Esophagus squamous epithelium (tissue), 4 donors: ENCODE measurements around the gene OXER1.

Source experiments
- POLR2A ChIP-seq, 4 donors: fragments of 450-650 bp; IDR thresholded peaks; one replicate each; pipeline ENCODE4 v1.6.1; 2017; ENCODE audit warnings: antibody characterized with exemption in 4 of 4, mild to moderate bottlenecking in 4 of 4, moderate library complexity in 3 of 4
- TF ChIP-seq, protein P1 (sequence below), 6 experiments: fragments of 450-650 bp in 4 of 6; fragments of 200-600 bp in 2 of 6; sonication (generic) in 2 of 6; IDR thresholded peaks; one replicate each; pipeline ENCODE4 v1.5.1; 2016 to 2019; ENCODE audit warnings: antibody characterized with exemption in 6 of 6, mild to moderate bottlenecking in 4 of 6, moderate library complexity in 4 of 6

DNA sequence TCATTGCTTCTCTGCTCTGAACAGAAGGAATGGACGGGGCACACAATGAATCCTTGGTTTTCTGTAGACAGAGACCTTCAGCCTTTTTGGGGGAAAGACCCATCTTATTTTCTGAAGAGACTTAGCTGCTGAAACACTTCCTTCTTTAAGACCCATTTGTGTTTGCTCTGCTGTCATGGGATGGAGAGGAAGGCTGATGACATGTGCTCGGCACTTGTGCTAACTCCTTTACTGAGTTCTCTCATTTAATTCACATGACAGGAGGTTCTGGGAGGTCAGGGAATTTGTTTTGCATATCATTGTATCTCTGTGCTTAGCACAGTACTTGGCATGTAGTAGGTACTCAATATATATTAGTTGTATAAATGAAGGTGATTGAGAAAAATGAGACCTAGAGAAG is 39.0 kb downstream of the OXER1 start:
- TF ChIP-seq, protein P1, sequence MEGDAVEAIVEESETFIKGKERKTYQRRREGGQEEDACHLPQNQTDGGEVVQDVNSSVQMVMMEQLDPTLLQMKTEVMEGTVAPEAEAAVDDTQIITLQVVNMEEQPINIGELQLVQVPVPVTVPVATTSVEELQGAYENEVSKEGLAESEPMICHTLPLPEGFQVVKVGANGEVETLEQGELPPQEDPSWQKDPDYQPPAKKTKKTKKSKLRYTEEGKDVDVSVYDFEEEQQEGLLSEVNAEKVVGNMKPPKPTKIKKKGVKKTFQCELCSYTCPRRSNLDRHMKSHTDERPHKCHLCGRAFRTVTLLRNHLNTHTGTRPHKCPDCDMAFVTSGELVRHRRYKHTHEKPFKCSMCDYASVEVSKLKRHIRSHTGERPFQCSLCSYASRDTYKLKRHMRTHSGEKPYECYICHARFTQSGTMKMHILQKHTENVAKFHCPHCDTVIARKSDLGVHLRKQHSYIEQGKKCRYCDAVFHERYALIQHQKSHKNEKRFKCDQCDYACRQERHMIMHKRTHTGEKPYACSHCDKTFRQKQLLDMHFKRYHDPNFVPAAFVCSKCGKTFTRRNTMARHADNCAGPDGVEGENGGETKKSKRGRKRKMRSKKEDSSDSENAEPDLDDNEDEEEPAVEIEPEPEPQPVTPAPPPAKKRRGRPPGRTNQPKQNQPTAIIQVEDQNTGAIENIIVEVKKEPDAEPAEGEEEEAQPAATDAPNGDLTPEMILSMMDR (IDR thresholded peaks at IDR 0.05), result no peak
- no peak for TF ChIP-seq POLR2A (IDR thresholded peaks at IDR 0.05)
